Ovary (tissue), 9 donors: ENCODE measurements around the gene TERB1. TPM values are rescaled to one million over a fixed set of nuclear protein-coding genes. Genes with fewer than 3 reads are reported as not detected.
"Not testable (repeated sequence)": the region's sequence is repeated elsewhere in the genome, so short reads cannot be mapped to it uniquely, and the experiment has no call there.

Experiments
- DNase-seq, 5 donors: peaks; one replicate each; pipeline ENCODE4 v3.0.0-alpha.2; 2019 to 2020
- H3K27ac ChIP-seq, 2 donors: fragments of 200-600 bp; one replicate each; pipeline versions ENCODE4 v1.5.1 to v1.8.0; 2019 to 2022
- H3K27me3 ChIP-seq: fragments of 200-600 bp; one replicate; pipeline ENCODE4 v1.8.0; 2022
- H3K36me3 ChIP-seq: fragments of 200-600 bp; sonication (generic); one replicate; pipeline ENCODE4 v1.5.1; 2019
- H3K4me1 ChIP-seq: one replicate; pipeline ENCODE4 v1.8.1; 2013; ENCODE audit warnings: mild to moderate bottlenecking, moderate library complexity; ENCODE audit not compliant: insufficient read depth
- H3K4me3 ChIP-seq: fragments of 200-600 bp; sonication (generic); one replicate; pipeline ENCODE4 v1.5.1; 2017
- H3K9me3 ChIP-seq, 2 donors: fragments of 200-600 bp in 1 of 2; sonication (generic) in 1 of 2; one replicate each; pipeline versions ENCODE4 v1.5.1 to v1.8.1; 2013 to 2019; ENCODE audit warnings: mild to moderate bottlenecking in 1 of 2, moderate library complexity in 1 of 2
- CTCF ChIP-seq, 3 donors: fragments of 450-650 bp in 2 of 3; fragments of 200-600 bp in 1 of 3; IDR thresholded peaks; one replicate each; pipeline versions ENCODE4 v1.5.1 to v1.8.0; 2016 to 2022; ENCODE audit warnings: antibody characterized with exemption in 3 of 3, mild to moderate bottlenecking in 1 of 3
- EP300 ChIP-seq: sonication (generic); formaldehyde crosslinking; IDR thresholded peaks from one replicate; pipeline ENCODE4 v1.6.1; 2017; ENCODE audit warnings: antibody characterized with exemption
- POLR2A ChIP-seq: fragments of 450-650 bp; IDR thresholded peaks from one replicate; pipeline ENCODE4 v1.6.1; 2017; ENCODE audit warnings: antibody characterized with exemption, mild to moderate bottlenecking, moderate library complexity
- WGBS, 3 donors: extraction: QIAGEN DNeasy Blood & Tissue Kit in 1 of 3; methylation state at CpG; one replicate each; pipeline versions ENCODE4 v1.1.5 to v1.1.7; 2013 to 2017; 5-methylcytosine and 5-hydroxymethylcytosine counted together
- intact Hi-C, 4 donors: fragments of 100-400 bp; cut with DNase I; formaldehyde crosslinking; loops; one replicate each; pipeline versions ENCODE4 v1.11.0 to v1.15.1; 2022 to 2023
- polyA plus RNA-seq, 2 donors: library from polyadenylated mRNA; stranded (reverse); fragments of 200-250 nt in 1 of 2; fragments of 350-450 nt in 1 of 2; fragmentation: Illumina TruSeq in 1 of 2; extraction: RNeasy Lipid Tissue Mini Kit (QIAGEN cat#74804) in 1 of 2; gene quantifications; one replicate each; pipeline ENCODE4 v1.2.3, GENCODE V29; 2013 to 2014
- total RNA-seq, 7 donors: library from RNA; depleted of rRNA in 2 of 7; stranded (reverse); fragments of >200 nt in 2 of 7; fragmentation: NEBNext Ultra II Directional in 3 of 7; extraction: Animal tissue kit (Norgen Biotek cat#: 25700) in 3 of 7; gene quantifications; one replicate each; pipeline versions ENCODE4 v1.1.0 to v1.2.4, GENCODE V29; 2016 to 2023
- donor health status: DM: no; HTN: no; CAD: no; lungs with moderate emphysema.
- donor health status: DM: no; HTN: no; CAD: no.
- donor health status: Bipolar disorder and iron deficiency.
- donor health status: DM: yes; HTN: yes; CAD: no.
- donor health status: DM: no; HTN: no; CAD: no.
- donor health status: DM: yes; HTN: yes; CAD: no.

Gene TERB1
- total and polyA plus RNA-seq, 9 donors: 0.04 to 0.50 (median 0.31) TPM; not detected in 5

- TF ChIP-seq EP300 (no peak), POLR2A (no peak), CTCF (IDR thresholded peaks at IDR 0.05) (no peak)
- 46 to 64% (median 62%) methylated on average over 2 of the region's 2 CpGs for WGBS, 3 donors
- no peak for DNase-seq
Measured at GRCh38 chr16:66798161-66798560, 3.2 kb downstream of the TERB1 start.

GRCh38 chr16:66793984-66794383 lies 7.4 kb downstream of the TERB1 start:
- WGBS, 3 donors: 84 to 88% (median 87%) methylated on average over 6 of the region's 6 CpGs
- H3K27me3 ChIP-seq, H3K36me3 ChIP-seq, intact Hi-C loops, H3K4me1 ChIP-seq, H3K27ac ChIP-seq, H3K4me3 ChIP-seq, H3K9me3 ChIP-seq, DNase-seq: not testable (repeated sequence)

More at GRCh38 chr16:66798161-66798560, 3.2 kb downstream of the TERB1 start:
- H3K4me1 ChIP-seq: no peaks in the 10 kb centered on the region
- no peaks in the 10 kb centered on the region for H3K36me3 ChIP-seq
- H3K27me3 ChIP-seq: no peaks in the 10 kb centered on the region
- intact Hi-C loops: no loop called here
- no peak overlapping the region for H3K27ac ChIP-seq
- no peaks in the 10 kb centered on the region for H3K9me3 ChIP-seq
- no peak overlapping the region for H3K4me3 ChIP-seq

- H3K36me3 ChIP-seq: no peaks in the 10 kb centered on the region
- no peaks in the 10 kb centered on the region for H3K27me3 ChIP-seq
- 57 to 76% (median 64%) methylated on average over 3 of the region's 3 CpGs for WGBS, 3 donors
- TF ChIP-seq EP300: no peak
- no peak for TF ChIP-seq CTCF (IDR thresholded peaks at IDR 0.05)
- TF ChIP-seq POLR2A: no peak
- H3K4me3 ChIP-seq: no peak overlapping the region
- DNase-seq: no peak
- no peaks in the 10 kb centered on the region for H3K9me3 ChIP-seq
- no peak overlapping the region for H3K27ac ChIP-seq
- intact Hi-C loops: no loop called here
- no peaks in the 10 kb centered on the region for H3K4me1 ChIP-seq
Measured at GRCh38 chr16:66790130-66790733, 11.2 kb downstream of the TERB1 start.

- intact Hi-C loops: no loop called here
- Histone ChIP-seq H3K4me3 (no peak overlapping the region), H3K4me1 (no peaks in the 10 kb centered on the region), H3K27ac (no peak overlapping the region), H3K27me3 (no peaks in the 10 kb centered on the region), H3K36me3 (no peaks in the 10 kb centered on the region), H3K9me3 (no peaks in the 10 kb centered on the region)
- DNase-seq: no peak
- 93 to 97% (median 94%) methylated on average over 2 of the region's 2 CpGs for WGBS, 3 donors
- TF ChIP-seq EP300: no peak
- no peak for TF ChIP-seq CTCF (IDR thresholded peaks at IDR 0.05)
- no peak for TF ChIP-seq POLR2A
Measured at GRCh38 chr16:66787427-66787826, 14.0 kb downstream of the TERB1 start.

GRCh38 chr16:66786551-66786950 lies 14.8 kb downstream of the TERB1 start:
- no peak for DNase-seq
- Histone ChIP-seq H3K27me3 (no peaks in the 10 kb centered on the region), H3K4me3 (no peak overlapping the region), H3K9me3 (no peaks in the 10 kb centered on the region), H3K4me1 (no peaks in the 10 kb centered on the region), H3K27ac (no peak overlapping the region), H3K36me3 (no peaks in the 10 kb centered on the region)
- WGBS, 3 donors: 90 to 94% (median 94%) methylated on average over 3 of the region's 3 CpGs
- intact Hi-C loops: no loop called here
- TF ChIP-seq CTCF (IDR thresholded peaks at IDR 0.05): no peak
- TF ChIP-seq EP300: no peak
- no peak for TF ChIP-seq POLR2A
